NCI-H510A treated with DMSO at 0.1 percent for 48 hours (cell line): ENCODE data around the gene CCDC87.
"Not testable (repeated sequence)": the region's sequence is repeated elsewhere in the genome, so short reads cannot be mapped to it uniquely, and the experiment has no call there.

Source experiments
- DNase-seq: peaks from one replicate; lab custom pipeline; 2025; lab: John Stamatoyannopoulos, UW

The CCDC87 gene

DNA sequence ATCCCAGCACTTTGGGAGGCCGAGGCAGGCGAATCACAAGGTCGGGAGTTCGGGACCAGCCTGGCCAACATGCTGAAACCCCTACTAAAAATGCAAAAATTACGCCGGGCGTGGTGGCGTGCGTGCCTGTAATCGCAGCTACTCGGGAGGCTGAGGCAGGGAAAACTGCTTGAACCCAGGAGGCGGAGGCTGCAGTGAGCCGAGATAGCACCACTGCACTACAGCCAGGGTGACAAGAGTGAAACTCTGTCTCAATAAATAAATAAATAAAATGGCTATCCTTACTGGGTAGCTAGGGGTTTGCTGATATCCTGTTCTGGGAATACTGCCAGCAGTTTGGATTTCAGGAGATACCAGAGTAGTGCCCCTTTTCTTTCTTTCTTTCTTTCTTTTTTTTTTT is 21.2 kb upstream of the CCDC87 start:
- DNase-seq = no peak

GRCh38 chr11:66612458-66612857 is 19.6 kb upstream of the CCDC87 start:
- DNase-seq = no peak

- no peak for DNase-seq
These were observed 17.1 kb upstream of the CCDC87 start for GRCh38 chr11:66609721-66610617.

DNA sequence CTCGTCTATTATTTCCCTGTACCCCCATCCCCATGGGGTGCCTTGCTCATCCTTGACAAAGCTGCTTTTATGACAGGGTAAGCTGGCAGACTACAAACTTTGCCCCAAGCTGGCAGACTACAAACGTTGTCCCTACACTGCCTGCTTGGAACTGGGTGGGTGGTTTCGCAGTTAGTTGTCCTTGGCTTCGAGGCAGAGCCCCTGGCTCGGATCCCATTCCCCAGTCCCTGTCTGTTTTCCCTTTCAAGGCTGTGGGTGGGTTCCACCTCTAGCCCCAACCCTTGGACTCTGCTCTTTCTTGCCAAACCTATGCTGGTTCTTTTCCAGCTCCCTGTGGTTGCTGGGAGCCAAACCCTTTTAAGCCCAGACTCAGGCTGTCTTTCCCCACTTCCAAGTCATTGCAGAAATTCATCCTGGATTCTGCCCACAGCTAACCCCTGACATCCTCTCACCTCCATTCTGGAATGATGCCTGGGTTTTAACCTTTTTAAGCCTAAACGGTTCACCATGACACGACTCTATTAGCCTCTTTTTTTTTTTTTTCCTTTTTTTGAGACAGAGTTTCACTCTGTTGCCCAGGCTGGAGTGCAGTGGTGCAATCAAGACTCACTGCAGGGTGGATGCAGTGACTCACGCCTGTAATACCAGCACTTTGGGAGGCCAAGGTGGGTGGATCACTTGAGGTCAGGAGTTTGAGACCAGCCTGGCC is 14.4 kb upstream of the CCDC87 start:
- no peak for DNase-seq

- not testable (repeated sequence) for DNase-seq
These were observed 13.7 kb upstream of the CCDC87 start for GRCh38 chr11:66606608-66607007.

DNA sequence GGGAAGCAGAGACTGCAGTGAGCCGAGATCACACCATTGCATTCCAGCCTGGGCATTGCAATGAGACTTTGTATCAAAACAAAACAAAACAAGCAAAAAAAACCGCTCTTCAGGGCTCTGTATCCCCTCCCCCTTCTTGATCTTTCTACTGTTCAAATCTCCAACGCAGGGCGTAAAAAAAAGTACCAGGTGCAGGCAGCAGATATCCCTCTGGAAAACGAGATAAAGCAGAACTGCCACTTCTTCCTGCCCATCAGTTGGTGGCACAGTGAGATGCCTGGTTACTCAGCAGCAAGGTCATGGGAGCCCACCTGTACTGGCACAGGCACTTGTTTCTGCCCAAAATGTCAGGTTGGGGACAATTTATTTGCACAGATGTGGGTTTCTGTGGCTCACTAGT is 11.3 kb upstream of the CCDC87 start:
- DNase-seq = no peak

- no peak for DNase-seq
These were observed 10.2 kb upstream of the CCDC87 start for GRCh38 chr11:66603072-66603471.

DNA sequence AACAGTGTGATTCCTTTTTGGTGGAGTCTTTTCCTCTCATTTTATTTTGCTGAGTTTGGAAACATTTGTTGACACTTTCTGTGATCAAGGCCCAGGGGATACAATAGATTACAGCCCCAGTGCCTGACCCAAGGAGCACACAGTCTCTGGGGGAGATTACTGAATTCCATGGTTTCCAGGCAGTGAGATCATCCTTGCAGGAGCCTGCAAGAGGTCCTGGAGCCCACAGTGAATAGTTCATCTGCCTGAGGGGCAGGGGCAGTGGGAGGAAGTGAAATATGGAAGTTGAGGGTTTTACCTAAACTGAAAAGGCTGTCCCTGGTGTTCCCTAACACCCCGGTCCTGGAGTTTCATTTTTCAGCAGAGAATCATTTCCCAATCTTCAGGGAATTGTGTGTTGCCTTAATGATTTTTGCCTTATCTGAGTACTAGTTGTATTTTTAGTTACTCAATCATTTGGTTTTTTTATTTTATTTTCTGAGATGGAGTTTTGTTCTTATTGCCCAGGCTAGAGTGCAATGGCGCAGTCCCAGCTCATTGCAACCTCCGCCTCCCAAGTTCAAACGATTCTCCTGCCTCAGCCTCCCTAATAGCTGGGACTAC is 7.9 kb upstream of the CCDC87 start:
- DNase-seq = no peak

GRCh38 chr11:66600219-66600618 is 7.4 kb upstream of the CCDC87 start:
- DNase-seq = no peak

GRCh38 chr11:66598993-66599392 is 6.1 kb upstream of the CCDC87 start:
- DNase-seq = no peak

DNA sequence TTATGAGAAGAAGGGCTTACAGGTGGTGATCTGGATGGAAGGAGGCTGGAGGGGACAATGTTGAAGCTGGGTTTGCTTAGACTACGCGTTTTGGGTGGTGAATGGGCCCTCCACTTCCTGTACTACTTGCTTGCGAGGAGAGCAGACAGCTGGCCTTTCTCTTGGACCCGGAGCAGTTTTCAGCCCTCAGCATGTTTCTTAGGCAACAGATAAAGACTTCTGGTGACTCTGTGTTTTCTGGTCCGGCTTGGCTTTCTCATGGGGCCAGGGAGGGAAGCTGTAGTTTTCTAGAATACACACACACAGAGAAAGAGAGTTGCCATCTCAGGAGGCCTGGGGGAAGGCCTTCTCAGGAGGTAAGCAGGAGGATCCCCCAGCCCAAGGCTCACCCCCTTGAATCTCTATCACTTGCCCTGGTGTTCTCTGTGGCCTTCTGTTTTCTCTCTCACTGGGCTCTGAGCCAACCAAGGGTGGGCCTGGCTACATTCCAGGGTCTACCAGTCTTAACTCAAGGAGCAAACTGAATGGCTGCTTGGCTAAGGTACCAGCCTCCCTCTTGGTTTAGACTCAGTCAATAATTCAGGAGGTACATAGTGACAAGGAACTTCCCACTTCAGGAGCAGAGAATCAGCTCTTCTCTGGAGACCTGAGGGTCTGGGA is 2.5 kb upstream of the CCDC87 start:
- no peak for DNase-seq

GRCh38 chr11:66593650-66594049 is 787 bp upstream of the CCDC87 start:
- DNase-seq = no peak

DNA sequence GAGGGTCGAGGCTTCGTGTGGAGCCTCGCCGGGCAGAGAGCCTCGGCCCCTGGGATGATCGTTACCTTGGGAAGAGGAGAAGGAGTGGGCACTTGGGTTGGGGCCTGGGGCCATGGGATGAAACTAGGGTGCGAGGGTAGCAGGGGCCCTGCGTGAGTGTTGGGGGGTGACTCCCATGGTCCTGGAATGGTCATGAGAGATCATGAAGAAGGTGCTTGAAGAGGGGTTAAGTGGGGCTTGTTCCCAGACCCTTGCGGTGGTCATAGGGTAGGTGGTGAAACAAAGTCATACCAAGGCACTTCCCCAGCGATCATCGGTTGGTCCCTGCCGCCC is 406 bp upstream of the CCDC87 start:
- DNase-seq = no peak

DNA sequence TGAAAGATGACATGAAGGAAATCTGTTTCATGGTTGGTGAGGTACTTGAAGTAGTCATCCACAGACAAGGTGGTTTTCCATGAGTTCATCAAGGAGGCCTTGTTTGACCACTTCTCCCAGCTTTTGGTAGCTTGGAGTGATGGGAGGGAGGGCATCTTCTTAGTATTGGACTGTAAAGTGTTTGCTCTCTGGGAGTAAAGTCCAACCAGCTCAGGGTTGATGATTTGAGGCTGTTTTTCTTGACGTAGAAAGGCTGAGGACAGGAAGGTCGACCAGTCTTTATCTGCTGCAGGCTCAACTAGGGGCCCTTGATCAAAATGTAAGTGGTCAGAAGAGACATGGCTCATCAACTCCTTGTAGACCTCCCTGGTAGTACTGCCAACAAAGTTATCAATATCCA is 1.7 kb downstream of the CCDC87 start:
- no peak for DNase-seq

DNA sequence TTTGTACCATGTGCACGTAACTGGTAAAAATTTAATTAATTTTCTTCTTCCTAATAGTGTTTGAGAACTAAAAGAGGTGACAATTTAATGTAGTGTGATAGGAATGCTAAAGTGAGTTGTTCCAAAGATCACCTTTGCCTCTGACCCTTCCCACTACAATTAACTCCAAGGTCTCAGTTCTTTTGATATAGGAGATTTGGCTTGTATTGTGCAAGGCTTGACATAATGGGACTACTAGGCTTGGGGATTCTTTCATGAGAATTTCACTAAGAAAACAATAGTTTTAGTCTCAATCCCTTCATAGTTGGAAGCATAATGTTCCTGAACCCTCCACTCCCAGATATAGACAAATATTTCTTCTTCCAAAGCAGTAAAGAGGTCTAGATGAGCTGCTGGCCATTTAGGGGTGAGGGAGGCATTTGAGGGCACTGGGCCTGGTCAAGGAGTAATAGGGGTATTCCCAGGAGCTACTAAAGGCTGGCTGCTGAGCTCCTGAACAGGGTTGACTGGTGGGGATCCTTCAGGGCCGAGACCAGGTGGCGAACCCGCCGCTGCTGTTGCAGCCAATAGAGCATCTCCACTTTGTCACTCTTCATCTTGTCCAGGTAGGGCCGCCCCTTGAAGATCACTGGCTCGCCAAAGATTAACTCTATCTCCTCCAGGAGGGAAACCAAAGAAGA is 2.7 kb downstream of the CCDC87 start:
- no peak for DNase-seq

GRCh38 chr11:66589315-66589714 is 3.5 kb downstream of the CCDC87 start:
- DNase-seq = not testable (repeated sequence)

DNA sequence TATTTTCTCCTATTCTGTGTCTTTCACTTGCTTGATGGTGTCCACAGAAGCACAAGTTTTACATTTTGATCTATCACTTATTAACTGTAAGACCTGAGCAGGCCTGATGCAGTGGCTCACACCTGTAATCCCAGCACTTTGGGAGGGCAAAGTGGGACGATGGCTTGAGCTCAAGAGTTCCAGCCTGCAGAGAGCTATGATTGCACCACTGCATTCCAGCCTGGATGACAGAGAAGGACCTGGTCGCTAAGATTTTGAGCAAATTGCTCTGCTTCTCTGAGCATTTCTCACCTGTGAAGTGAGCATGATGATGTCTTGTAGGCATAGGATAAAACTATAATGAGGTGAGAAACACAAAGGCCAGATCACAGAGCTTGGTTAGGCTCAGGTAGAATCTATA is 6.7 kb downstream of the CCDC87 start:
- DNase-seq = no peak

DNA sequence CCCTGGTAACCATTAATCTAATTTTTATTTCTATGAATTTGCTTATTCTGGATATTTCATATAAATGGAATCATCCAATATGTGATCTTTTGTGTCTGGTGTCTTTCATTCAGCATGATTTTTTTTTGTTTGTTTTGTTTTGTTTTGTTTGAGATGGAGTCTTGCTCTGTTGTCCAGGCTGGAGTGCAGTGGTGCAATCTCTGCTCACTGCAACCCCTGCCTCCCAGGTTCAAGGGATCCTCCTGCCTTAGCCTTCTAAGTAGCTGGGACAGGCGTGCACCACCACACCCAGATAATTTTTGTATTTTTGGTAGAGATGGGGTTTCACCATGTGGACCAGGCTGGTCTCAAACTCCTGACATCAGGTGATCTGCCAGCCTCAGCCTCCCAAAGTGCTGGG is 7.4 kb downstream of the CCDC87 start:
- DNase-seq = not testable (repeated sequence)

- DNase-seq = not testable (repeated sequence)
These were observed 10.2 kb downstream of the CCDC87 start for GRCh38 chr11:66582565-66583147.

DNA sequence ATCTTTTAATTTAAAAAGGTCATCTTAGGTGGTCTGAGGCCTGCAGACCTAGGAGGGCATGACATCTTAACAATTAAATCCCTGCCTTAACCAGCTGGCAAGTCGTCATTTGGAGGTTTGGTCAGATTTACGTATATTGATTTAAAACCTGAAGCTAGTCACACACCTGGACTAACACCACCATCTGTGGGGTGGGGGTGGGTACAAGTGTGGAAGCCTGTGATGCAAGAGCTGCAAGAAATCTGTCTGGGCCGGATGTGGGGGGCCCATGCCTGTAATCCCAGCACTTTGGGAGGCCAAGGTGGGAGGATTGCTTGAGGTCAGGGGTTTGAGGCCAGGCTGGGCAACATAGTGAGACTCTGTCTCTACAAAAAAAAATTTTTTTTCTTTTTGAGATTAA is 11.6 kb downstream of the CCDC87 start:
- no peak for DNase-seq

- no peak for DNase-seq
These were observed 12.1 kb downstream of the CCDC87 start for GRCh38 chr11:66580803-66581202.
